ENCODE measurements around the gene PIH1D1. TPM values are rescaled to one million over a fixed set of nuclear protein-coding genes. Genes with fewer than 3 reads are reported as not detected.
A peak's percentile ranks its signal among the peaks of the same experiment; 100 is the strongest.

The PIH1D1 gene
- total RNA-seq, 1 experiment from 2014 or later = 116 TPM

- H3K9me3 Mint-ChIP-seq (ENCODE audit: unreplicated experiment) = no peaks in the 10 kb centered on the region
- POLR2A ChIA-PET = interaction anchor here (1.0 to 1.9 kb wide), 2 partner anchors 9 to 13 kb away, joined by 3 to 6 read pairs; partner anchors contain the start of gene PIH1D1
- peaks cover 28% of the 10 kb centered on the region for H3K4me1 Mint-ChIP-seq (ENCODE audit: insufficient read depth, unreplicated experiment)
- CTCF ChIA-PET = interaction anchor here (0.5 to 2.3 kb wide), 12 partner anchors 16 to 266 kb away, joined by 3 to 30 read pairs (median 3); no protein-coding TSS in a partner anchor
- H3K27me3 Mint-ChIP-seq (ENCODE audit: insufficient read depth, unreplicated experiment) = peaks cover 51% of the 10 kb centered on the region
- H3K27ac Mint-ChIP-seq (ENCODE audit: low read depth, unreplicated experiment) = no peak overlapping the region
- peaks cover 10% of the 10 kb centered on the region for H3K36me3 Mint-ChIP-seq (ENCODE audit: insufficient read depth, unreplicated experiment)
- no TSS peak for BruUV-seq (replicated peaks)
- DNase-seq (ENCODE audit: unreplicated experiment) = peak; percentile 93
- intact Hi-C loops (cut with micrococcal nuclease) = loop anchor here (1.0 kb wide), 4 partner anchors 51 to 217 kb away; partner anchors contain the start of gene DKKL1
- no peak for TF ChIP-seq CTCF (IDR thresholded peaks at IDR 0.05; ENCODE audit: unreplicated experiment)
- peak overlapping the region; percentile 75 for H3K4me3 Mint-ChIP-seq (ENCODE audit: unreplicated experiment)
Measured at GRCh38 chr19:49442771-49443365, 8.7 kb downstream of the PIH1D1 start.

DNA sequence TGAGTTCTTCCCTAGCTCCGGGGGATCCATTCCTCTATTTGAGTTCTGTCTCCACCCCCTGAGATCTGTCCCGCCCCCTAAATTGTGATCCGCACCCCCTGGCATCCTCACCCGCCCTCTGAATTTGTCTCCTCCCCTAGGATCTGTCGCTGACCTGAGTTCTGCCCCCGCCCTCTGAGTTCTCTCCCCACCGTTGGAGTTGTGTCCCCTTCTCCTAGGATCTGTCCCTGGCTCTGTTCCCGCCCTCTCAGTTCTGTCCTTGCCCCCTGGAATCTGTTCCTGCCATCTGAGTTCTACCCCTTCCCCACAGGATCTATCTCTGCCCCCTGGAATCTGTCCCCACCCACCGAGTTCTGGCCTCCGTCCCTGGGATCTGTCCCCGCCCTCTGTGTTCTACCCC is 9.3 kb downstream of the PIH1D1 start:
- Mint-ChIP-seq H3K27ac (ENCODE audit: low read depth, unreplicated experiment) (no peak overlapping the region), H3K36me3 (ENCODE audit: insufficient read depth, unreplicated experiment) (peaks cover 9% of the 10 kb centered on the region), H3K4me1 (ENCODE audit: insufficient read depth, unreplicated experiment) (peaks cover 28% of the 10 kb centered on the region), H3K9me3 (ENCODE audit: unreplicated experiment) (no peaks in the 10 kb centered on the region), H3K27me3 (ENCODE audit: insufficient read depth, unreplicated experiment) (peaks cover 56% of the 10 kb centered on the region), H3K4me3 (ENCODE audit: unreplicated experiment) (peak overlapping the region; percentile 75)
- BruUV-seq (replicated peaks) = no TSS peak
- intact Hi-C loops (cut with micrococcal nuclease) = no loop called here
- POLR2A ChIA-PET = interaction anchor here (0.6 to 1.9 kb wide), 3 partner anchors 8 to 13 kb away, joined by 3 to 6 read pairs (median 3); partner anchors contain the start of gene PIH1D1
- TF ChIP-seq CTCF (IDR thresholded peaks at IDR 0.05; ENCODE audit: unreplicated experiment) = no peak
- CTCF ChIA-PET = interaction anchor here (0.5 to 2.3 kb wide), 10 partner anchors 8 to 266 kb away, joined by 3 to 30 read pairs (median 3); no protein-coding TSS in a partner anchor
- peak; percentile 27 for DNase-seq (ENCODE audit: unreplicated experiment)

GRCh38 chr19:49441960-49442350 is 9.7 kb downstream of the PIH1D1 start:
- intact Hi-C loops (cut with micrococcal nuclease) = no loop called here
- Mint-ChIP-seq H3K4me3 (ENCODE audit: unreplicated experiment) (peak overlapping the region; percentile 75), H3K9me3 (ENCODE audit: unreplicated experiment) (no peaks in the 10 kb centered on the region), H3K27me3 (ENCODE audit: insufficient read depth, unreplicated experiment) (peaks cover 60% of the 10 kb centered on the region), H3K27ac (ENCODE audit: low read depth, unreplicated experiment) (no peak overlapping the region), H3K36me3 (ENCODE audit: insufficient read depth, unreplicated experiment) (peaks cover 5% of the 10 kb centered on the region), H3K4me1 (ENCODE audit: insufficient read depth, unreplicated experiment) (peaks cover 28% of the 10 kb centered on the region)
- CTCF ChIA-PET = interaction anchor here (0.6 to 2.3 kb wide), 4 partner anchors 8 to 216 kb away, joined by 3 to 30 read pairs (median 6); no protein-coding TSS in a partner anchor
- no peak for DNase-seq (ENCODE audit: unreplicated experiment)
- no peak for TF ChIP-seq CTCF (IDR thresholded peaks at IDR 0.05; ENCODE audit: unreplicated experiment)
- no TSS peak for BruUV-seq (replicated peaks)
- POLR2A ChIA-PET = interaction anchor here (0.6 to 1.9 kb wide), 2 partner anchors 8 to 10 kb away, joined by 3 to 6 read pairs; partner anchors contain the start of gene PIH1D1

DNA sequence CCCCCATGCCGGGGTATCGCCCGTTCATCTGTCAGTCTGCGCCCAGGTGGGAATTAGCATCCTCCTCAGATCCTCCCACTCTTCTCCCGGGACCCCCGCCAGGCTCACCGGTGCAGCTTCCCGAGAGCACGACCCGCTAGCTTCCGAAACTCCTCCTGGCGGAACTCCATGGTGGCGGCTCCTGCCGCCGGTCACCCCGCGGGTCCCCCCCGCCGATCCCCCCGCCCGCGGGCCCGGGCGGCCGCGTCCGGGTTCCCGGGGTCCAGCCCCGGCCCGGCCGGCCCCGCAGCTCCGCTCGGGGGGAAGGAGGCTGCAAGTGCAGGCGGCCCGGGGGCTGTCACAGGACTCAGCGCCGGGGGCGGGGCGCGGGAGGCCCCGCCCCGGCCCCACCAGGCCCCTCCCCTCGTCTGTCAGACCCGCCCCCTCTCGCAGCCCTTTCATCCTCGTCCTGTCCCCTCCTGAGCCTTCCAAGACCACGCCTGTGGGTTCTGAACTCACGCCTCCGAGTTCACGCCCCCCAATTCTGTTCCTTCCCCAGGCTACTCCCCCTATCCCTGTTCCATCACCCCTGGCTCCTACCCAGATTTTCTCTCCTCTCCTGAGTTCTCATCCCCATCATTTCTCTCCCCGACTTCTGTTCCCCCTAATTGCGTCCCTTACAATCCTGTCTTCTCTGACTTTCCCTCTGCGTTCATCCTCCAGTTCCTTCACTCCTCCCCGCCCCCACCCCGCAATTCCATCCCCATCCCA is 10.2 kb downstream of the PIH1D1 start, which contains the start of gene SLC17A7:
Gene SLC17A7, minus strand, starts transcription at position 318 of the 750 bp plus-strand sequence. Its CDS starts 148 bp downstream, at position 170.
- peaks cover 28% of the 10 kb centered on the region for H3K4me1 Mint-ChIP-seq (ENCODE audit: insufficient read depth, unreplicated experiment)
- peaks cover 66% of the 10 kb centered on the region for H3K27me3 Mint-ChIP-seq (ENCODE audit: insufficient read depth, unreplicated experiment)
- no peak for TF ChIP-seq CTCF (IDR thresholded peaks at IDR 0.05; ENCODE audit: unreplicated experiment)
- peak within 1 kb of the TSS; percentile 75 for H3K4me3 Mint-ChIP-seq (ENCODE audit: unreplicated experiment)
- intact Hi-C loops (cut with micrococcal nuclease) = no loop called here
- POLR2A ChIA-PET = interaction anchor here (0.6 to 1.9 kb wide), 2 partner anchors 7 to 11 kb away, joined by 3 to 6 read pairs; partner anchors contain the start of gene PIH1D1
- no peaks in the 10 kb centered on the region for H3K36me3 Mint-ChIP-seq (ENCODE audit: insufficient read depth, unreplicated experiment)
- no peak for DNase-seq (ENCODE audit: unreplicated experiment)
- no TSS peak for BruUV-seq (replicated peaks)
- no peaks in the 10 kb centered on the region for H3K9me3 Mint-ChIP-seq (ENCODE audit: unreplicated experiment)
- no peak within 1 kb of the TSS for H3K27ac Mint-ChIP-seq (ENCODE audit: low read depth, unreplicated experiment)
- CTCF ChIA-PET = interaction anchor here (0.7 to 2.3 kb wide), 4 partner anchors 49 to 215 kb away, joined by 4 to 30 read pairs (median 6); no protein-coding TSS in a partner anchor

Data from MCF 10A (cell line).